GM10847 (cell line): ENCODE measurements around the gene DHRS7.

ENCODE experiments used
- POLR2A ChIP-seq: IDR thresholded peaks from 2 replicates; pipeline ENCODE4 v1.6.1; 2011; ENCODE audit not compliant: insufficient read length; ENCODE audit errors: extremely low read depth

DHRS7 gene

DNA sequence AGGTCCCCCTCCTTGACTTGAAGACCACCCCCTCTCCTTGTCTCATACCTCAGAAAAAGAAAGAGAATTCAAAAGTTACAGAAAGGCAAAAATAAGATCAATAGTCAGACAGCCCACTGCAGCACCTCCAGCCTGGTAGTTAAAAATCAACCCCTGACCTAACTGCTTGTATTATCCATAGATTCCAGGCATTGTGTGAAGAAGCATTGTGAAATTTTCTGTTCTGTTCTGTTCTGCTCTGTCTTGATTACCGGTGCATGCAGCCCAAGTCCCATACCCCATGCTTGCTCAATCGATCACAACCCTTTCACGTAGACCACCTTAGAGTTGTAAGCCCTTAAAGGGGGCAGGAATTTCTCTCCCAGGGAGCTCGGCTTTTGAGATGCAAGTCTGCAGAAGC lies 5.8 kb upstream of the DHRS7 start:
- no peak for TF ChIP-seq POLR2A

GRCh38 chr14:60169722-60170121 lies 4.5 kb upstream of the DHRS7 start:
- no peak for TF ChIP-seq POLR2A

DNA sequence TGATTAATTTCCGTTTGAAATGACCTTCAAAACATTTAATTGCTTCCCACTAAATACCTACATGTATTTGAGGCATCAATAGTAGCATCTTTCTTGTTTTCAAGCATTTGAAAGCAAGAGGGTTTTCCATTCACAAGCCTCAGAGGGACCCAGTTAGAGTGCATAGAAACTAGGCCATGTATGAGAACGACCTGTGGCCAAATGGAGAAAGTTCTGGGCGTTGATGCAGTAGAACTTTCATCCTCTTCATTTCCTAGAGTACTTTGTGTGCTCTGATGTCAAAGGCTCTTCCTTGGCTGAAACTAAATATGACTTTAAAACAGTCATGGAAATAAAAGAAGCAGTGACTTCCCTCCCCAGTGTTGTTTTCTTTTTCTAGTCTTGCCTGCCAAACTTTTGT lies 944 bp upstream of the DHRS7 start:
- TF ChIP-seq POLR2A, result no peak

DNA sequence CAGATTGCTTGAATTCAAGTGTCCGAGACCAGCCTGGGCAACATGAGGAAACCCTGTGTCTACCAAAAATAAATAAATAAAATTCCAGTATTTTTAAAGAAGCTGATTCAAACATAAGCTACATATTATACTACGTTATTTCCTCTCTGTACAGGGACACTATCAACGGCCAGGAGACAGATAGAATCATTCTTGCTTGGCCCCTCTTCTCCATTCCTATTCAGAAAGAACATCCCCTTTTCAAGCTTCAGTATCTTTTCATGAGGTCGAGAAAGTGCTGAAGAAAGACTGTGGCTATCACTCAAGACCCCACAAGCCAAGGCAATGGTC lies 314 bp upstream of the DHRS7 start:
- TF ChIP-seq POLR2A, result no peak

GRCh38 chr14:60164404-60164711 lies 840 bp downstream of the DHRS7 start:
- TF ChIP-seq POLR2A, result no peak

DNA sequence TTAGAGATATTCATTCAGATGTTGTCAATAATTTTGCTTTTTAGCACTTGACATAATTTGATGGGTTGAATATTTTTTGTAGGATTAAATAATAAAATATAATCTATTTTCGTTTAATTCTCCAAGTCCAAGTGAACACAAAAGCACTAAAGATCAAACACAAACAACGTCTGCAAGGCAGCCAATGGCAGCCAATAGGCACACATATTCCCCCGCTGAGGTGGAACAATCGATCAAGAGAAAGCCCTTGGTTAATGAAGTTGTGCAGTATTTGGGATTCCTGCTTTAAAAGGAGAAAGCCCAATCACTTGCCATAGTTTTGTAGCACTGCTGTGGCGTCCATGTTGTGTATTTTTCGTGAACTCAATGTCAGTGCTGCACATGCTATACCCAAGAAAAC lies 1.5 kb downstream of the DHRS7 start:
- TF ChIP-seq POLR2A, result no peak

- TF ChIP-seq POLR2A, result no peak
Measured at GRCh38 chr14:60161196-60162107, 3.7 kb downstream of the DHRS7 start.

- TF ChIP-seq POLR2A, result no peak
Measured at GRCh38 chr14:60160422-60160821, 4.8 kb downstream of the DHRS7 start.

DNA sequence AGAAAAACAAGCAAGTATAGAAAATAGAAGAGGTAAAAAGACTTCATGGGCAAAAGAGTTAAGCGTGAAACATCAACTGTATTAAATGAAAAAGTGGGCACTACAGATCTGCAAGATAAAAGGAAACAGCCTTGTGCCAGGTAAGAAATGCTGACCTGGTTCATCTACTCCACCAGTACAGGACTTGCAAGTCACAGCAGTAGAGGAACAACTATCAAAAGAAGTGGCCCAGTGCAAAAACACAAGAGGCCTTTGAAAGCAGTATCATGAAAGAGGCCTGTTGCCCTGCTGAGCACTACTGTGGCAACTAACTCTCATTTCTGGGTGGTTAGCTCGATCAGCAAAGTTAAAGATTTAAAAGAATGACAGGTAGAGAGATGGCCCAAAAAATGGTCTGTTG lies 10.5 kb downstream of the DHRS7 start:
- no peak for TF ChIP-seq POLR2A

- no peak for TF ChIP-seq POLR2A
Measured at GRCh38 chr14:60153991-60154390, 11.2 kb downstream of the DHRS7 start.

GRCh38 chr14:60151715-60152114 lies 13.5 kb downstream of the DHRS7 start:
- TF ChIP-seq POLR2A, result no peak

- no peak for TF ChIP-seq POLR2A
Measured at GRCh38 chr14:60134702-60135101, 30.5 kb downstream of the DHRS7 start.

DNA sequence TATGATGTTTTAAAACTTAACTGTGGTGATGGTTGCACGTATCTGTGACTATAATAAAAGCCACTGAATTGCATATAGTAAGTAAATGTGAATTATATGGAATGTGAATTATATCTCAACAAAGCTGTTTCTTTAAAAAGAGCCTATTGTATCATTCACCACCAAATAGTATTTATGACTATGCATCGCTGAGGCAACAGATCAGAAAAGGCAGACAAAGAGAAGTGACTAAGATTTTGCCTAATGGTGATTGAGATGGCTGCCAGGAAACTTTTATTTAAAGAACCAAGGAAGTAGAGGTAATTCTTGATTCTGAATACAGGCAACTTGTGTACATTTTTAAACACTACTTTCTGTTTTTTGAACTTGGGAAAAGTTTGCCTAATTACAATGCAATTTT lies 31.7 kb downstream of the DHRS7 start:
- TF ChIP-seq POLR2A, result no peak

- TF ChIP-seq POLR2A, result no peak
Measured at GRCh38 chr14:60125918-60126317, 39.3 kb downstream of the DHRS7 start.

GRCh38 chr14:60116181-60116580 lies 49.0 kb downstream of the DHRS7 start:
- TF ChIP-seq POLR2A, result no peak

- TF ChIP-seq POLR2A, result no peak
Measured at GRCh38 chr14:60114881-60115280, 50.3 kb downstream of the DHRS7 start.

DNA sequence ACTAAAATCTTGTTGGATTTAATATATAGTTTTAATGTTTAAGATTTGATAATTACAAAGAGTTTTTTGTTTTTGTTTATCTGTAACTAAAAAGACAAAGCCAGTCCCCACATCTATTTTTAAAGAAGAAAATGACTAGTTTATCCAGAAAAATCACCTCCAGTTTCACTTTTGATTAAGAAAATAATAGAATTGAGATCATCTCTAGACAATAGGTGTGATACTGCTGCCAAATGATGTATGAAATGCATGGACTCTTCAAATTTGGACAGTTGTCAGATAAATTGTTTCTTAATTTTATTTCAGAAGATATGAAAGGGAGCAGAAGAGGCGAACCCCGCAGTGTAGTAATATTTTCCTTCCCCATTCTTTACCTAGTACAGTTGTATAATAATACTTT lies 53.5 kb downstream of the DHRS7 start:
- TF ChIP-seq POLR2A, result no peak
